NCI-H2227 treated with DMSO at 0.1 percent for 48 hours (cell line): Measurements from ENCODE around the gene IGSF22.

Experiments used
- DNase-seq: peaks from one replicate; lab custom pipeline; 2025; lab: John Stamatoyannopoulos, UW

IGSF22 gene

DNA sequence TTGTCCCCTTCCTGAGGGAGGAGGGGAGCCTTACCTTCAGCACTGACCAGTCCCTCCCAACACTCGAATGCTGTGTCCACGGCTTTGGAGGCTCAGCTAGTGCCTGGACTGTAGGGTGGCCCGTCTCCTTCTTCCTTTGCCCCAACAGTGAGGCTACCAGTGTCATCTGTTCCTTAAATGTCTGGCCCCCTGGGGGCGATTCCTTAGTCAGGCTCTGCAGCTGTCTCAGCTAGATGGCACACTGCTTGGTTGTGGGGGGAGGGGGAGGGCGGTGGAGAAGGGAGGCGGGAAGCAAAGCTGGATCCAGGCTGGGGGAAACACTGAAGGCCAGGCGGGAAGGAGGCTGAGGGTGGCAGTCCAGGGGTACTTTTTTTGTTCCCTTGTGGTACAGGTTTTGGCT lies at the start of gene IGSF22:
Gene IGSF22 (minus strand): TSS at position 149 of the 400 bp plus-strand sequence. CDS start 1,952 bp downstream, outside the sequence.
- no peak for DNase-seq

DNA sequence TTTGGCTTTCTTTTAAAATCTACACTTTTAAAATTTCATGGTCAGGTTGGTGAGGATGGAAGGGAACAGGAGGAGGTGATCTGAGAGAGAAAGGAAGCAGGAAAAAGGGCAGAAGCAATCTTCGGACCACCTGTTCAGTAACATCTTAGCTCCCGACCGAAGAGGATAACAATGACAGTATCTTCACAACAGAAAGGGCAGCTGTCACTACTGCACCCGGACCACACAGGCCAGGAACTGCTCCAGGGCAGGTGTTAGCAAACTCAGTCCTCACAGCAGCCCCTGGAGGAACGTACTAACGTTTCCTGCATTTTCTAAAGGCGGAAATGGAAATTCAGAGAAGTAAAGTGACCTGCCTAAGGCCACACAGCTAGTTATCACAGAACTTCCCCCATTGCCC lies 48.8 kb upstream of the IGSF22 start:
- no peak for DNase-seq

DNA sequence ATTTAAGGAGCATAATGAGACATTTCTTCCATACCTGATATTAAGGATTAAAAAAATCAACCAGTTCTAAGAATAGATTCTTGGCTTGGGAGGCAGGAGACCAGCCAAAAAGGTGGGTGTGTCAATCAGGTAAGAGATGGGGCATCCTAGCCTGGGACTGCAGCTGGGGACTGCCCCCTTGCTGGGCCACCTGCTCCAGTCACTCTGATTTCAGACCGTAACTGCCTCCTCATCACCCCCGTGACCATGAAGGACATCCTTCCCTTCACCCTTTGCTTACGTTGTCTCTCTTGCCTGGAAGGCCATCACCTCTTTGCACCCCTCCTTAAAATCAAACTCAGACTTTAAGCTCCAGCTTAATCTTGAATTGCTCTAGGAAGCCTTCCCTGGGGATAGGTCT lies 47.7 kb upstream of the IGSF22 start:
- no peak for DNase-seq

DNA sequence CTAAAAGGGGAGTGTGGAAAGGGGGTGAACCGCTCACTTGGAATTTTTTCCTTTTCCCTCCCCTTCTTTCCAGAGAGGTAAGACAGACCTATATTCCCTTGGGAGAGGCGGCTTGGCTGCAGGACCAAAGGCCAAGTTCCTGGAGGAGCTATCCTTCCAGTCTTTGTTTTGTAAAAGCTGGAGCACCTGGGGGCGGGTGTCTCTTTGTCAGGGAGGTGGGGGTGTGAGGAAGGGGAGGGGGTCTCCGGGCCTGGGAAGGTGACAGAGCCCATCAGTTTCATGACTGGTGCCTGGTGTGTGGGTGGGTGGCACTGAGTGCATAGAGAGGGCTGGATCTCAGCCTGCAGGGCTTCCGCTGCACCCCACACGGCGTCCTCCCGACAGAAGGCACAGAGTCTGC lies 47.1 kb upstream of the IGSF22 start:
- no peak for DNase-seq

DNA sequence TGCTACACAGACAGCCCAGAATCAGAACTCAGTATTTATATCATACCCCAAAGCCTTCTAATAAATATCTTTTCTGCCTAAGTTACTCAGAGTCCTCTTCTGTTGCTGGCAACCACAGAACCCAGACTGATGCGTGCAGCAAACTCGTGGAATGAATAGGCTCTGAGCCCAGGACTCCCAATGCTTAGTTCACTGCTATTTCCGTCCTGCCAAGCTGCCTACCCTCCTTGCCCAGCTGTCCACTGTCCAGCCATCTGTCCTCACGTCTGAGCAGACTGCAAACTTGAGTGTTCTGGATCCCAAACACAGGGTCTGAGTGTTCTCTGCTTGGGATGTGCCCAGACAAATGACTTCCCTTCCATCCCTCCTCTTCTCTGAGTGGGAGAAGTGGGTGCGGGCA lies 46.2 kb upstream of the IGSF22 start:
- no peak for DNase-seq

DNA sequence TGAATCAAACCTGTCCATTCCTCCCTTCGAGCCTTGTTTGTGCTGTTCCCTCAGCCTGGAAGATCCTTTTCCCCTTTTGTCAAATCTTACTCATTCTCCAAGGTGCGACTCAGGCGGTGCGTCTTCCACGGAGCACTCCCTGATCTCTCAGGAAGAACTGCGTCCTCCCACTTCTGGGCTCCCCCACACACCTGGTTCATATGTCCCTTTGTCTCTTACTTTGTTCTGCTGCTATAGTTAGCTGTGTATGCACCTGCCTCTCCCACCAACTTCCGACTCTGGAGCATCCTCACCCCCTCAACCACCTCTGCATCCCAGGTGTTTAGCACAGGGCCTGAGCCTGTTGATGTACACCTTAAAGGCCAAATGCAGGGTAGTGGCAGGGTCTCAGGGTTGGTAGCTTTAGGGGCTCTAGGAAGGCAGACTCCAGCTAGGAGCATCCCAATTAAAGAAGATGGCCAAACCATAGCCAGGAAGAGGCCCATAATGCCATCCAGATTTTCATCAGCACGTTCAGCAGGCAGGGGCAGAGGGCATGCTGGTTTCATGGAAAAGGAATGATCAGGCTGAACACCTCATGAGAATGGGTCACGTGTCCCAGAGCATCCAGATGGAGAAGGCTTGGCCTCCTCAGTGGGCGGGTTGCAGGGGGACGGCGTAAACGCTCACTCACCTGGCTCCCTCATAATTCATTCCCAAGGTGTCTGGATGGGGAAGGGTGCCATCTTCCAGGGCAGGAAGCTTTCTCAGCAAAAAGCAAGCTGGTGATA lies 45.5 kb upstream of the IGSF22 start:
- DNase-seq: no peak

DNA sequence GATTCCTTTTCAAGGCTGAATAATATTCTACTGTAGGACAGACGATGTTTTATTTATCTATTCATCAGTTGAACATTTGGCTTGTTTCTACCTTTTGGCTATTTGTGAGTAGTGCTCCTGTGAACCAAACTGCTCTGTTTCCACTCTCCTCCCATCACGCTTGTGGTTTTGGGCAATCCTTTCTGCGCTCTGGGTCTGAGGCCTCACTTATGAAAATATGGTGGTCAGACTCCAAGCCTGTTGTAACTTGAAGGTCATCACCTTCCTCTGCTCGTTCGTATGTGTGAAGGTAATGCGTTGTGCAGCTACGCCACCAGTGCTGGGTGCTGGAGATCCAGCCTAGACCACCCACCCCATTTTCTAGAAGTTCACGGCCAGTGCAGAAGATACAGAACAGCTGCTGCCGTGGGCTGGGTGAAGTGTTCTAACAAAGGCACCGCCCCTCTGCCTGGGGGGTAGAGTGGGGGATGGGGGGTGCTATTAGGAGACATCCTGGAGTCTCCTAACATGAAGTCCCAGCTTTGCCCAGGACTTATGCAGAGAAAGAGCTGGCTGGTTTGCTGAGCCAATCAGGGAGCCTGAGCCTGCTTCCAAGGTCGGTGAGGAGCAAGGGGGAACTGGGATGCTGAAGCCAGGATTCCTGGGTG lies 44.6 kb upstream of the IGSF22 start:
- no peak for DNase-seq

DNA sequence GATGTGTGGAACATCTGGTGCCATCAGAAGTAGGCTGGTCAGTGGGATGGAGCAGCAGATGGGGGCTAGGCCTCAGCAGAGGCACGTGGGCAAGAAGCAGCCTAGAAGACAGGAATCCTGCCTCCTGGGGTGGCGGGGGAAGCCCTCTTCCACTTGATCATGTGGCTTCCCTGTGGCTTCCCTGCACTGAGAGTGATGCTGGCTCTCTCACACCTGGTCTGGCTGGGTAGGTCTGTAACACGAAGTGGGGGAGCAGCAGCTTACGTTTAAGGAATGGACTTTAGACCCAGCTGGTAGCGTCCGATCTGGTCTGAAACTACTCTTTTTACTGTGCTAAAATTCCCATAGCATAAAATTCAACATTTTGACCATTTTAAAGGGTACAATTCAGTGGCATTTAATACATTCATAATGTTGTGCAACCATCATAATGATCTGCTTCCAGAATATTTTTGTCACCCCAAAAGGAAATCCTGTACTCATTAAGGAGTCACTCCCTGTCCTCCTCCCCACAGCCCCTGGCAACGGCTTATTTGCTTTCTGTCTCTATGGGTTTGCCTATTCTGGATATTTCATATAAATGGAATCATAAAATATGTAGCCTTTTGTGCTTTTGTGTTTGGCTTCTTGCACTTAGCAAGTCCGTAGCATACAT lies 43.9 kb upstream of the IGSF22 start:
- no peak for DNase-seq

DNA sequence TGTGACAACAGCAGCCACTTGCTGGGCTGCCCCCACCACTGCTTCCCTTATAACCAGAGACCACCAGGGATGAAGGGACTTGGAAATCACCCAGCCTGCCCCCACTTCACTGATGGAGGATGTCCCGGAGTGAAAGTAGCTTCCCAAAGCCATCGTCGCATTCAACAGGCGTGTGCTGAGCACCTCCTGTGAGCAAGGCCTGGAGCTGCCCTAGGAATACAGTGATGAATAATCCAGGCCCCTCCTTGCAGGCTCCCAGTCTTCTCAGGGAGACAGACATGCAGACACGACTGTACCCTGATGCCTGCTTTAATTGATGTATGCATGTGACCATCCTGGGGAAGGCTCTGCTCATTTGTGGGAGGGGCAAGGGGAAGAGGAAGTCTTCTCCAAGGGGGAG lies 43.0 kb upstream of the IGSF22 start:
- no peak for DNase-seq

DNA sequence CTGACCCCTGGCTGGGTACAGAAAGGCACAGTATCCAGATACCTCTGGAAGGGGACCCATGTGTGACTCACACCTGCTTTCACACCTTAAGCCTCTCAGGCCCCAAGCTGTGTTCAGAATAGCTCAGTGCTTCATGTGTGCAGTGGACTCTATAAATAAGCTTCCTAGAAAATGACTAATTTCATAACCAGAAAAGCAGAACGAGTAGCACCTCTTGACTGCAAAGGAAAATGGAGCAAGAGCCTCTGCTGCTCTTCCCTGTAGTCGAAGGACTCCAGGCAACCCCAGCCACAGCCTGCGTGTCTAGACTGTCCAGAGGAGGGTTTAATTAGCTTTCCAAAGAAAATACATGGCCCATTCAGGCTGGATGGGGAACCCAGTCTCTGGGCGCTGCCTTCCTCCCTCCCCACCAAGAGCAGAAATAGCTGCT lies 42.5 kb upstream of the IGSF22 start:
- DNase-seq: no peak

DNA sequence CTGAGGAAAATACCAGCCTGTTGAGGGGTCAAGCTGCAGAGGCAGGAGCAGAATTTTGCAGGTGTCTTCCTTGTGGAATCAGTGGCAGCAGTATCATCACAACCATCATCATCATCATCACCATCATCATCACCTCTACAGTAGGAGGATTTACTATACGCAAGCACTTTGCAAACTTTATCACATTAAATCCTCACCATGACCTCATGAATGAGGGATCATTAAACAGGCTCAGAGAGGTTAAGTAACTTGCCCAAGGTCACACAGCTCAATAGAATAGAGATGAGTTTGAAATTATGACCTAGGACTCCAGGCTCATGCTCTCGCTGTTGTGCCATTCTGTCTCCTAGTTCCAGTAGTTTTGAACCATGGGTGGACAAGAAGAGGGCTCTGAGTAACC lies 40.0 kb upstream of the IGSF22 start:
- no peak for DNase-seq

DNA sequence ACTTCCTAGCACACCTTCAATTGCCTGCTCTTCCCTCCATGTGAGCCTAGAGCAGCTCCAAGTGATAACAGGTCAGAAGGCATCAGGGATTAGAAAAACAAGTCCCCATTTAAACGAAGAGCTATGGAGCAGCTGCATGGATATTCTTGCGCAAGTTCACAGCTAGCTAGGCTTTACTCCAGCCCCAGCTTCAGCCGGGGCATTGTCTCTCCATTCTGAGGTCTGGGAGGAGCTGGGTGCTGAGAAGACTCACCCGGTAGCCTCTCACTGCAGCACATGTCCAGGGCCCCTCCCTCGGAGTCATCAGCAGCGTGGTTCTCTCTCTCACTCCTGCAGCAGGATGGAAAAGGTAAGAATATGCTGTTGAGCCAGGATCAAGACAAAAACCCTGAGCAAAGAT lies 39.6 kb upstream of the IGSF22 start:
- no peak for DNase-seq

DNA sequence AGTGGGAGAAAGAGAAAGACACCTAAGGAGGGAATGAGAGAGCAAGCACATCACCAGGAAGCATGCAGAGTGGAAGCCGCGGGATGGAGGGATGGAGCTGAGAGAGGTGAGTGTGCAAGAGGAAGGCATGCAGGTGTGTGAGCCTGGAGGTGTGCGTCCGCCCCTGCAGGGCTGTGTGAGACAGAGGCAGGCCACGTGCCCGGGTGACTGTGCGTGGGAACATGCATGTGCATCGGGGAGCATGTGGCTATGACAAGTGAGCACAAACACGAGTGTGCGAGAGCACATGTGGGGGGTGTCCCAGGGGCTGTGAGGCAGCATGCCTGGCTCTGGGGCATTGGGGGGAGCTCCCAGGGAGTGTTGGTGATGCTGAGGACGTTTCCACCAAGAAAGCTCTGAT lies 35.8 kb upstream of the IGSF22 start:
- no peak for DNase-seq

DNA sequence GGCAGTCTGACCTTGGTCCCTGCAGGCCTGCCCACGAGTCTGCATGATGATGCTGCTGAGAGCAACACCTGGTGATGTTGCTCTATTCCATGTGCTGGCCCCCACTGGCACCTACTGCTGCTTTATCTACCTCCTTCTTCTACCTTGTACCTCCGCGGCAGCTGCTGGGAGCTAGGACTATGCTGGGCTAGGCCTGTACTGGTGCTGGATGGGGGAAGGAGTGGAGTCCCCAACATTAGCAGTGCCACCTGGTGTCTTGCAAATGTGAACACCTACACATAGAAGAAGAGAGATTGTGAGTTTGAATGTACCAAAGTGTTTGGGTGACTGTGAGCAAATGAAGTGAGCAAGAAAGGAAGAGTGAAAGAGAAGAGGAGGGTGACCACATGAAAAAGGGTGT lies 35.2 kb upstream of the IGSF22 start:
- no peak for DNase-seq

DNA sequence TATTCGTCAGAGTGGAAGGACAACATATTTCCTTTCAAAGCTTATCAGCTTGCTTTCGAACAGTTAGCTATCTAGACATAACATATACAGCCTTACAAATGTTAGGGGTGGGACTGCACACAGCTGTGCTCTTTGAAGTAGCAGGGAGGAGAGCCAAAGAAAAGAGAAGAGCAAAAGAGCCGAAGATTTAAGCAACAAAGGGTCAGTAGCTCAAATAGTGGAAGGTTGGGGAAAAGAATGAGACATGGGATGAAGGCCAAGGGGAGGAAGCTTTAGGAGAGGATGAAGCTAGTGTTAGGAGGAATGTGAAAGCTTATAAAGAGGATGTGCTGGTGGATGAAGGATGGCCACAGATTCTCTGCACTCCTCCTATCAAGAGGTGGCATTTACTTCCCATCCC lies 31.8 kb upstream of the IGSF22 start:
- DNase-seq: no peak

DNA sequence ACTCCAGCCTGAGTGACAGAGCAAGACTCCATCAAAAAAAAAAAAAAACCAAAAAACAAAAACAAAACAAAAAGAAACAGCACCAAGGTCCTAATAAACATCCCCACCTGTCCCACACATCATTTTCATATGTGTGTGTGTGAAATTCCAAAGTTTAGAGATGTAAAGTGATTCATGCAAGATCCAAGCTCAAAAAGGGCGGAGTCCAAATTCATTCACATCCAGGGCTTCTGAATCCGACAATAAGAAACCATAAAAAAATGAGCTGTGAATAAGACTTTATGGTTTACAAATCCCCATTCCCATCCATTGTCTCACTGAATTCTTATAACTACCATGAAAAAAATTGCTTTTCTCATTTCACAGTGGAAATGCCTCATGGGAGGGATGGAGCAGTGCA lies 30.9 kb upstream of the IGSF22 start:
- no peak for DNase-seq

DNA sequence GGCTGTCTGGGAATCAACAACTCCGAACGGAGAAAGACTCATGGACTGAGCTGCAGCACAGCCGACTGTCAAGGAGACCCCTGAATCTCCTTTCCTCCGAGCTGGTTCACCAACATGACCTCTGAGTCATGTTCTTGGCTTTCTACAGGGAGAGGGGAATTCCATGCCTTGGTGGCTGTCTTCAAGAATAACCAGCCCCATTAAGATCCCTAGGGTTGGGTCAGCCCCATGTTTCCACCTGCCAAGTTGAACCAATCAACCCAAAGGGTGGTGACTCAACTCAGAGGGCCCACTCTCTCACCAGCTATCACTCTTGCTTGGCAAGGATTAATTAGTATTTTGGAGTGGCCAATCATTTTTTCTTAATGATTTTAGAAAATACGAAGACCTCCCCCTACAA lies 28.3 kb upstream of the IGSF22 start:
- DNase-seq: no peak

DNA sequence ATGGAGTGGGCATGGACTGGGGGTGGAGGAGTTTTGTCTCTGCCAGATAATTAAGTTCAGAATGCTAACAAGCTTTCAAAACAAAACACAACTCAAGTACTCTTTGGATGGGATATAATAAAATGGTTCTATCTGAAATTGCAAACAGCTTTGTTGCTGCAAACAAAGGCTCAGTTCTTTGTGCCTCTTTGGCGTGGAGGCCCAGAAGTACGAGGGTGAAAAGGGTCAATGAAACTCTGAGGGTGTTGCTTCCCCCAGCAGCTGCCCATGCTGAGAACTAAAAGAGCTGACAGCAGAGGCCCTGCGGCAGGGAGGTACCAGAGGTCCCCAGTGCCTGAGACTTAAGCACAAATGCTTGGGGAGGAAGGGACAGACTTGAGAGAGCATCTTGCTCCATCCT lies 26.5 kb upstream of the IGSF22 start:
- DNase-seq: no peak

DNA sequence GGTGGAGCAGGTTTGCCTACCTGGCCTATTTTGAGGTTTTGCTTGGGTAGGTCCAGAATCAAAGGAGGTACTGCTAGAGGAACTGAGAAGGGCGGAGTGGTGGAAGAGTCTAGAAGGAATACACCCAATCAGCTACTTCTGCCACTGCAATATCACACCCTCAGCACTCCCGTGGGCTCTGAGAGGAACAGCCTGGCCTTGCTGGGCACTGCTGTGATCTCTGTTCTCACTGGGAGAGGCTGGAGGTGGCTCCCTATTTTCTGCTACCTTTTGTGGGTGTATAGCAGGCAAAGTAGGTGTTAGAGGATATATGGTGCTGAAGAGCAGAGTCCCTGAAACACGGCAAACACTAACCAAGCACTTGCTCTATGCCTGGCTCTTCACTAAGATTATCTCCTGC lies 25.0 kb upstream of the IGSF22 start:
- no peak for DNase-seq

DNA sequence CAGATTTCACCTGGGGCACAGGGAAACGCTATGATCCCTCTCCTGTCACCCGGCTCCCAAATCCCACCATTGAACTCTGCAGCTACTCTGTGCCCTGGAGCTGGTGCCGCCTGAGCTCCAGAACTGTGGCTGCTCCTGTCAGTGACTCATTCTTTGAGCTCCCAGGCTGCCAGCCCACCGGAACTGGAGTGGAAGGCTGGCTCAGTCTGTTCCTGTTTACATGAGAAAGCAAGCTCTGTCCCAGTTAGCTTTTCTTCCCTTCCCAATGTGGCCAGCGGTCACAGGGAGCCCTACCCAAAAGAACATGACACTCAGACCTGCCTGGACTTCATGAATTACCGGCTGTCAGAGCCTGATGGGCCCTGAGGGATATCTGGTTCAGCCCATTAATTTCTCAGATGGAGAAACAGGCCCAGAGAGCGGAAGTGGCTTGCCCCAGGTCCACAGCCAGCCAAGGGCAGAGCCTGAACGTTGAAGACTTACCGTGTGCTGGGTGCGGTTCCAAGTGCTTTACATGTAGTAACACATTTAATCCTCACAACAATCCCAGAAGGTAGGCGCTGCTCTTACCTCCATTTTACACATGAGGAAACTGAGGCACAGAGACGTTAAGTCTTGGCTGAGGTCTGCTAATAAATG lies 23.8 kb upstream of the IGSF22 start:
- no peak for DNase-seq

DNA sequence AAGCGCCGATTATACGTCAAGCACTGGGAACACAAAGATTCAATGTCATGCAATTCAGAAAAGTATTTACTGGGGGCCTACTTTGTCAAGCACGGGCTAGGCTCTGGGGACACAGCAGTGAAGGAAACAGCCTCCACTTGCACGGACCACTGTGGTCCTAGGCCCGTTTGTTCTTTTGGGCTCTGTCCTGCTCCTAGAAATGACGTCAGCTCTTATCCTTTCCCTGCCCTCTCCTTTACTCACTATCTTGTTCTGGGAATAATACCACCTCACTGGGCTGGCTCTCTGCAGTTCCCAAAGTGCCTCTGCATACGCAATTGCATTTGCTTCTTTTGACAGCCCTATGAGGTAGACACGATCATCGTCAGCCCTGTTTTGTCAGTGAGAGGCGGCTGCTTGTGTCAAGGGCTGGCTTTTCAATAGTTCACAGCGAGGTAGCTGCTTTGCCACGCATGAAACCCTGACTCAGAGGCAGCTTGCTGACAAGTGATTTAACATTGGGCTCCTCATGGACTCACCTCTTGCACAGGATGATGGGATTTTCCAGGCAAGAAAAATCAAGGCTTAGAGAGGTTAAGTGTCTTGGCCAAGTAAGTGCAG lies 22.9 kb upstream of the IGSF22 start:
- no peak for DNase-seq

DNA sequence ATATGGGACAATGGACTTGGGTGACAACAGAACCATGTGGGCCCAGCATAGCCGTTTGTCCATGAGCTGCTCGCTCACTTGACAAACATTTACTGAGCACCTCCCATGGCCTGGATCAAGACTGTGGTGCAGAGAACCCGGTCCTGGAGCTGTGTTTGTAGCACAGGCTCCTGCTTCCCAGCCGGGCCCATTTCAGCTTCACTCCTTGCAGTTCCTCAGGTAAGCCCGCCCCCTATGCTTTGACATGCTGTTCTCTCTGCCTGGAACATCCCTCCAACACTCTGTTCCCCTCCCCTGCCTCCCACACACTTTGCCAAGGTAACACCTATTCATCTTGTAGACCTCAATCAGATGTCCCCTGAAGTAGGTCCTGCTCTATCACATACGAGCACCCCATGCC lies 19.3 kb upstream of the IGSF22 start:
- DNase-seq: no peak
